NCI-H446 (cell line): ENCODE results near the gene MCOLN1.

ENCODE experiments used
- DNase-seq, 2 experiments: peaks; one replicate each; lab custom pipeline; 2025; lab: John Stamatoyannopoulos, UW

MCOLN1 gene

GRCh38 chr19:7542556-7543348 lies 20.3 kb downstream of the MCOLN1 start:
- DNase-seq, result no peak

- DNase-seq, result no peak
These were observed 22.2 kb downstream of the MCOLN1 start for GRCh38 chr19:7544626-7545025.

GRCh38 chr19:7545300-7545699 lies 22.9 kb downstream of the MCOLN1 start:
- DNase-seq, result no peak

GRCh38 chr19:7545904-7546303 lies 23.5 kb downstream of the MCOLN1 start:
- no peak for DNase-seq

- no peak for DNase-seq
These were observed 24.7 kb downstream of the MCOLN1 start for GRCh38 chr19:7547159-7547558.

GRCh38 chr19:7549429-7550148 lies 27.2 kb downstream of the MCOLN1 start:
- DNase-seq, result no peak

- no peak for DNase-seq
These were observed 27.8 kb downstream of the MCOLN1 start for GRCh38 chr19:7550169-7550770.

- no peak for DNase-seq
These were observed 28.8 kb downstream of the MCOLN1 start for GRCh38 chr19:7550987-7551761.

- no peak for DNase-seq
These were observed 30.4 kb downstream of the MCOLN1 start for GRCh38 chr19:7552781-7553180.

- no peak for DNase-seq
These were observed 32.1 kb downstream of the MCOLN1 start for GRCh38 chr19:7554565-7554964.

GRCh38 chr19:7554990-7555864 lies 32.8 kb downstream of the MCOLN1 start:
- no peak for DNase-seq

- no peak for DNase-seq
These were observed 34.4 kb downstream of the MCOLN1 start for GRCh38 chr19:7556696-7557315.

- DNase-seq, result no peak
These were observed 36.2 kb downstream of the MCOLN1 start for GRCh38 chr19:7558667-7559066.

GRCh38 chr19:7559102-7559501 lies 36.7 kb downstream of the MCOLN1 start:
- DNase-seq, result no peak

- DNase-seq, result no peak
These were observed 37.8 kb downstream of the MCOLN1 start for GRCh38 chr19:7560255-7560654.

- DNase-seq, result no peak
These were observed 38.9 kb downstream of the MCOLN1 start for GRCh38 chr19:7561325-7561724.

GRCh38 chr19:7562646-7563393 lies 40.4 kb downstream of the MCOLN1 start:
- no peak for DNase-seq

- no peak for DNase-seq
These were observed 42.4 kb downstream of the MCOLN1 start for GRCh38 chr19:7564866-7565265.

GRCh38 chr19:7565332-7565731 lies 42.9 kb downstream of the MCOLN1 start:
- DNase-seq, result no peak

- no peak for DNase-seq
These were observed 48.3 kb downstream of the MCOLN1 start for GRCh38 chr19:7570761-7571160.
